Spleen (tissue), 11 donors: ENCODE data around the gene CCN2. TPM values are rescaled to one million over a fixed set of nuclear protein-coding genes. Genes with fewer than 3 reads are reported as not detected.

Experiments used
- DNase-seq: peaks from one replicate; pipeline ENCODE4 v3.0.0-alpha.2; 2020
- H3K27ac ChIP-seq, 8 donors: fragments of 200-600 bp; sonication (generic) in 7 of 8; 1 replicate in 4 of 8; 2 replicates in 4 of 8; pipeline versions ENCODE4 v1.5.0 to v1.8.0; 2016 to 2021; ENCODE audit warnings: inconsistent platforms in 4 of 8, mild to moderate bottlenecking in 4 of 8, moderate library complexity in 1 of 8
- H3K27me3 ChIP-seq, 7 donors: fragments of 200-600 bp; sonication (generic) in 6 of 7; replicated peaks in 1 of 7; 1 replicate in 4 of 7; 2 replicates in 3 of 7; pipeline versions ENCODE4 v1.5.0 to v1.8.0; 2016 to 2021; ENCODE audit warnings: inconsistent platforms in 3 of 7, mild to moderate bottlenecking in 1 of 7
- H3K36me3 ChIP-seq, 6 donors: fragments of 200-600 bp; sonication (generic) in 5 of 6; 1 replicate in 4 of 6; 2 replicates in 2 of 6; pipeline versions ENCODE4 v1.5.0 to v1.8.0; 2016 to 2021; ENCODE audit warnings: inconsistent platforms in 2 of 6
- H3K4me1 ChIP-seq, 6 donors: fragments of 200-600 bp; sonication (generic) in 5 of 6; 1 replicate in 3 of 6; 2 replicates in 3 of 6; pipeline versions ENCODE4 v1.5.0 to v1.8.0; 2016 to 2021; ENCODE audit warnings: inconsistent platforms in 3 of 6
- H3K4me3 ChIP-seq, 8 donors: fragments of 200-600 bp; sonication (generic) in 7 of 8; 1 replicate in 4 of 8; 2 replicates in 4 of 8; pipeline versions ENCODE4 v1.5.0 to v1.8.0; 2016 to 2021; ENCODE audit warnings: inconsistent platforms in 4 of 8, mild to moderate bottlenecking in 4 of 8, moderate library complexity in 2 of 8
- H3K9me3 ChIP-seq, 8 donors: fragments of 200-600 bp; sonication (generic) in 7 of 8; 1 replicate in 4 of 8; 2 replicates in 4 of 8; pipeline versions ENCODE4 v1.5.0 to v1.8.0; 2016 to 2021; ENCODE audit warnings: inconsistent platforms in 4 of 8
- CTCF ChIP-seq, 11 experiments: fragments of 200-600 bp in 7 of 11; fragments of 450-650 bp in 4 of 11; sonication (generic) in 4 of 11; IDR thresholded peaks in 8 of 11; conservative IDR thresholded peaks in 3 of 11; 1 replicate in 7 of 11; 2 replicates in 4 of 11; pipeline versions ENCODE4 v1.4.0 to v1.8.0; 2016 to 2021; ENCODE audit warnings: antibody characterized with exemption in 11 of 11, inconsistent platforms in 4 of 11, mild to moderate bottlenecking in 1 of 11
- POLR2A ChIP-seq, 3 donors: fragments of 450-650 bp; IDR thresholded peaks; one replicate each; pipeline ENCODE4 v1.5.1; 2017; ENCODE audit warnings: antibody characterized with exemption in 3 of 3, mild to moderate bottlenecking in 1 of 3
- POLR2AphosphoS5 ChIP-seq, 3 donors: sonication (generic); formaldehyde crosslinking; IDR thresholded peaks; one replicate each; pipeline ENCODE4 v1.5.1; 2017; ENCODE audit warnings: antibody characterized with exemption in 3 of 3
- WGBS, 5 donors: extraction: QIAGEN DNeasy Blood & Tissue Kit in 3 of 5; methylation state at CpG; one replicate each; pipeline versions ENCODE4 v1.1.5 to v1.1.7; 2013 to 2018; 5-methylcytosine and 5-hydroxymethylcytosine counted together
- intact Hi-C: fragments of 100-400 bp; cut with DNase I; formaldehyde crosslinking; loops from one replicate; pipeline ENCODE4 v1.15.0; 2023; ENCODE audit warnings: low total_unique reads
- polyA plus RNA-seq, 3 donors: library from polyadenylated mRNA; stranded (reverse); fragments of 200-250 nt; gene quantifications; one replicate each; pipeline ENCODE4 v1.2.1, GENCODE V29; 2013
- total RNA-seq, 7 donors: library from RNA; depleted of rRNA in 3 of 7; stranded (reverse); fragments of >200 nt in 3 of 7; fragmentation: NEBNext Ultra II Directional in 4 of 7; extraction: Animal tissue kit (Norgen Biotek cat#: 25700) in 4 of 7; gene quantifications; one replicate each; pipeline versions ENCODE4 v1.1.0 to v1.2.1, GENCODE V29; 2016 to 2021
- donor health status: healthy with polysubstance abuse.
- donor health status: DM: no; HTN: no; CAD: no; lungs with moderate emphysema.
- donor health status: DM: no; HTN: no; CAD: no.
- donor health status: Bipolar disorder and iron deficiency.
- donor health status: healthy.
- donor health status: DM: no; HTN: no; CAD: no.
- donor health status: DM: yes; HTN: yes; CAD: no.

The CCN2 gene
- total and polyA plus RNA-seq, 10 donors: 20.6 to 556 (median 271) TPM

- 28 to 33% (median 31%) methylated on average over 10 of the region's 10 CpGs for WGBS, 5 donors
- H3K9me3 ChIP-seq: no peaks in the 10 kb centered on the region
- peak overlapping the region in 1 of 8 donors; percentile 10 for H3K4me3 ChIP-seq
- no peaks in the 10 kb centered on the region for H3K36me3 ChIP-seq
- intact Hi-C loops: loop anchor here (10.0 kb wide), 1 partner anchor 220 kb away; no protein-coding TSS in a partner anchor
- H3K27me3 ChIP-seq: peaks cover 0 to 72% (median 8%) of the 10 kb centered on the region in 7 donors
- H3K27ac ChIP-seq: no peak overlapping the region
- TF ChIP-seq CTCF (IDR thresholded peaks at IDR 0.05 in 8 of 11, conservative IDR thresholded peaks at IDR 0.05 in 3 of 11) (peak in 10 of 11 experiments; percentile 23 to 80 (median 72)), POLR2AphosphoS5 (IDR thresholded peaks at IDR 0.05) (no peak), POLR2A (IDR thresholded peaks at IDR 0.05) (no peak)
- no peak for DNase-seq
- H3K4me1 ChIP-seq: peaks cover 0 to 18% (median 5%) of the 10 kb centered on the region in 6 donors
Observed at GRCh38 chr6:131914967-131915751, 36.0 kb downstream of the CCN2 start.

GRCh38 chr6:131914234-131914633, 36.9 kb downstream of the CCN2 start:
- intact Hi-C loops: loop anchor here (10.0 kb wide), 1 partner anchor 219 kb away; no protein-coding TSS in a partner anchor
- H3K9me3 ChIP-seq: no peaks in the 10 kb centered on the region

GRCh38 chr6:131911951-131912350, 39.2 kb downstream of the CCN2 start:
- no peak for DNase-seq
- H3K36me3 ChIP-seq: no peaks in the 10 kb centered on the region
- H3K4me1 ChIP-seq: peaks cover 0 to 15% (median 0%) of the 10 kb centered on the region in 6 donors
- WGBS, 5 donors: 39 to 53% (median 43%) methylated on average over 3 of the region's 3 CpGs
- intact Hi-C loops: loop anchor here (10.0 kb wide), 1 partner anchor 217 kb away; no protein-coding TSS in a partner anchor
- no peak overlapping the region for H3K4me3 ChIP-seq
- TF ChIP-seq CTCF (IDR thresholded peaks at IDR 0.05 in 8 of 11, conservative IDR thresholded peaks at IDR 0.05 in 3 of 11) (no peak), POLR2A (IDR thresholded peaks at IDR 0.05) (no peak), POLR2AphosphoS5 (IDR thresholded peaks at IDR 0.05) (no peak)
- no peak overlapping the region for H3K27ac ChIP-seq
- peaks cover 0 to 62% (median 7%) of the 10 kb centered on the region in 7 donors for H3K27me3 ChIP-seq
- H3K9me3 ChIP-seq: no peaks in the 10 kb centered on the region

More at GRCh38 chr6:131914234-131914633, 36.9 kb downstream of the CCN2 start:
- H3K27me3 ChIP-seq: peaks cover 0 to 69% (median 8%) of the 10 kb centered on the region in 7 donors
- no peaks in the 10 kb centered on the region for H3K36me3 ChIP-seq
- H3K4me3 ChIP-seq: no peak overlapping the region
- no peak overlapping the region for H3K27ac ChIP-seq
- no peak for TF ChIP-seq POLR2AphosphoS5 (IDR thresholded peaks at IDR 0.05)
- no peak for TF ChIP-seq POLR2A (IDR thresholded peaks at IDR 0.05)
- TF ChIP-seq CTCF (IDR thresholded peaks at IDR 0.05 in 8 of 11, conservative IDR thresholded peaks at IDR 0.05 in 3 of 11): no peak
- peaks cover 0 to 27% (median 7%) of the 10 kb centered on the region in 6 donors for H3K4me1 ChIP-seq
- no peak for DNase-seq
- WGBS, 5 donors: 50 to 79% (median 64%) methylated on average over 1 of the region's 1 CpG

- 65 to 83% (median 74%) methylated on average over 4 of the region's 4 CpGs for WGBS, 5 donors
- TF ChIP-seq POLR2A (IDR thresholded peaks at IDR 0.05) (no peak), CTCF (IDR thresholded peaks at IDR 0.05 in 8 of 11, conservative IDR thresholded peaks at IDR 0.05 in 3 of 11) (no peak), POLR2AphosphoS5 (IDR thresholded peaks at IDR 0.05) (no peak)
Observed at GRCh38 chr6:131910956-131911355, 40.2 kb downstream of the CCN2 start.

More at GRCh38 chr6:131910956-131911355, 40.2 kb downstream of the CCN2 start:
- Histone ChIP-seq H3K4me1 (peaks cover 0 to 14% (median 0%) of the 10 kb centered on the region in 6 donors), H3K27ac (no peak overlapping the region), H3K9me3 (no peaks in the 10 kb centered on the region), H3K4me3 (no peak overlapping the region), H3K36me3 (no peaks in the 10 kb centered on the region), H3K27me3 (peaks cover 0 to 61% (median 7%) of the 10 kb centered on the region in 7 donors)
- intact Hi-C loops: loop anchor here (10.0 kb wide), 1 partner anchor 216 kb away; no protein-coding TSS in a partner anchor
- no peak for DNase-seq
